Left lung (tissue), 10 donors: ENCODE data around the gene KIF26B. TPM values are rescaled to one million over a fixed set of nuclear protein-coding genes. Genes with fewer than 3 reads are reported as not detected.

Source experiments
- ATAC-seq: fragments of 200-7000 bp; cut with Tn5 transposase; one replicate; pipeline ENCODE4 v1.9.1; 2020; ENCODE audit warnings: moderate library complexity
- DNase-seq, 4 donors: peaks; one replicate each; pipeline ENCODE4 v3.0.0-alpha.2; 2013 to 2020
- H3K27ac ChIP-seq, 2 donors: fragments of 200-600 bp; sonication (generic) in 1 of 2; one replicate each; pipeline versions ENCODE4 v1.5.0 to v1.8.0; 2020 to 2021
- H3K27me3 ChIP-seq, 2 donors: fragments of 200-600 bp; sonication (generic) in 1 of 2; one replicate each; pipeline versions ENCODE4 v1.5.0 to v1.8.0; 2020 to 2021
- H3K36me3 ChIP-seq, 2 donors: fragments of 200-600 bp; sonication (generic) in 1 of 2; one replicate each; pipeline versions ENCODE4 v1.5.0 to v1.8.0; 2020 to 2021
- H3K4me1 ChIP-seq, 2 donors: fragments of 200-600 bp; one replicate each; pipeline ENCODE4 v1.8.0; 2021
- H3K4me3 ChIP-seq, 2 donors: fragments of 200-600 bp; sonication (generic) in 1 of 2; one replicate each; pipeline versions ENCODE4 v1.5.0 to v1.8.0; 2020 to 2021; ENCODE audit warnings: mild to moderate bottlenecking in 1 of 2
- H3K9me3 ChIP-seq, 2 donors: fragments of 200-600 bp; sonication (generic) in 1 of 2; one replicate each; pipeline versions ENCODE4 v1.5.0 to v1.8.0; 2020 to 2021
- CTCF ChIP-seq, 2 donors: fragments of 200-600 bp; sonication (generic) in 1 of 2; IDR thresholded peaks; one replicate each; pipeline versions ENCODE4 v1.5.0 to v1.8.0; 2021; ENCODE audit warnings: antibody characterized with exemption in 2 of 2
- intact Hi-C, 2 donors: fragments of 100-400 bp; cut with DNase I; formaldehyde crosslinking; loops; one replicate each; pipeline versions ENCODE4 v1.11.2 to v1.14.2; 2022
- polyA plus RNA-seq, 6 donors: library from polyadenylated mRNA; unstranded; fragments of 120-200 nt; gene quantifications; one replicate each; pipeline ENCODE4 v1.2.1, GENCODE V29; 2013; ENCODE audit not compliant: insufficient read length in 6 of 6
- total RNA-seq, 2 donors: library from RNA; stranded (reverse); fragmentation: NEBNext Ultra II Directional; extraction: Animal tissue kit (Norgen Biotek cat#: 25700); gene quantifications; one replicate each; pipeline ENCODE4 v1.2.1, GENCODE V29; 2021
- donor health status: DM: no; HTN: yes; CAD: no.
- donor health status: DM: no; HTN: no; CAD: no.

KIF26B gene
- total and polyA plus RNA-seq, 8 donors = 3.9 to 28.3 (median 6.5) TPM

- Histone ChIP-seq H3K27me3 (no peaks in the 10 kb centered on the region), H3K27ac (no peak overlapping the region), H3K36me3 (no peaks in the 10 kb centered on the region), H3K9me3 (no peaks in the 10 kb centered on the region), H3K4me1 (no peaks in the 10 kb centered on the region), H3K4me3 (no peak overlapping the region)
- ATAC-seq (no peak), DNase-seq (no peak)
- no peak for TF ChIP-seq CTCF (IDR thresholded peaks at IDR 0.05)
- intact Hi-C loops = no loop called here
These were observed 221.1 kb downstream of the KIF26B start for GRCh38 chr1:245375789-245376460.

GRCh38 chr1:245377854-245378253 is 223.1 kb downstream of the KIF26B start:
- no peaks in the 10 kb centered on the region for H3K36me3 ChIP-seq
- no peak for TF ChIP-seq CTCF (IDR thresholded peaks at IDR 0.05)
- no peak overlapping the region for H3K4me3 ChIP-seq
- intact Hi-C loops = no loop called here
- no peaks in the 10 kb centered on the region for H3K9me3 ChIP-seq
- H3K4me1 ChIP-seq = no peaks in the 10 kb centered on the region
- H3K27ac ChIP-seq = no peak overlapping the region
- DNase-seq (no peak), ATAC-seq (no peak)
- H3K27me3 ChIP-seq = no peaks in the 10 kb centered on the region

GRCh38 chr1:245378311-245378722 is 223.5 kb downstream of the KIF26B start:
- intact Hi-C loops = no loop called here
- no peak for DNase-seq
- no peak for TF ChIP-seq CTCF (IDR thresholded peaks at IDR 0.05)

GRCh38 chr1:245378745-245379144 is 224.0 kb downstream of the KIF26B start:
- no peaks in the 10 kb centered on the region for H3K27me3 ChIP-seq
- H3K4me1 ChIP-seq = no peaks in the 10 kb centered on the region
- no peak overlapping the region for H3K4me3 ChIP-seq
- H3K27ac ChIP-seq = no peak overlapping the region
- intact Hi-C loops = no loop called here
- DNase-seq = no peak
- no peaks in the 10 kb centered on the region for H3K9me3 ChIP-seq
- H3K36me3 ChIP-seq = no peaks in the 10 kb centered on the region
- ATAC-seq = no peak
- no peak for TF ChIP-seq CTCF (IDR thresholded peaks at IDR 0.05)

More at GRCh38 chr1:245378311-245378722, 223.5 kb downstream of the KIF26B start:
- Histone ChIP-seq H3K9me3 (no peaks in the 10 kb centered on the region), H3K4me1 (no peaks in the 10 kb centered on the region), H3K4me3 (no peak overlapping the region), H3K27me3 (no peaks in the 10 kb centered on the region), H3K36me3 (no peaks in the 10 kb centered on the region), H3K27ac (no peak overlapping the region)
- no peak for ATAC-seq

GRCh38 chr1:245380790-245381535 is 226.2 kb downstream of the KIF26B start:
- ATAC-seq (no peak), DNase-seq (peak in 1 of 4 donors; percentile 24)
- Histone ChIP-seq H3K27ac (no peak overlapping the region), H3K4me3 (no peak overlapping the region), H3K27me3 (no peaks in the 10 kb centered on the region), H3K9me3 (no peaks in the 10 kb centered on the region), H3K4me1 (no peaks in the 10 kb centered on the region), H3K36me3 (no peaks in the 10 kb centered on the region)
- TF ChIP-seq CTCF (IDR thresholded peaks at IDR 0.05) = no peak
- intact Hi-C loops = no loop called here
